Hematopoietic multipotent progenitor cell treated with erythropoietin and hydrocortisone succinate and interleukin-3 and kit ligand, for 6 days (in vitro differentiated cells): Measurements from ENCODE around the gene RBPMS2.

Experiments used
- DNase-seq: peaks from one replicate; pipeline ENCODE4 v3.0.0-alpha.2; 2015

Gene RBPMS2

DNA sequence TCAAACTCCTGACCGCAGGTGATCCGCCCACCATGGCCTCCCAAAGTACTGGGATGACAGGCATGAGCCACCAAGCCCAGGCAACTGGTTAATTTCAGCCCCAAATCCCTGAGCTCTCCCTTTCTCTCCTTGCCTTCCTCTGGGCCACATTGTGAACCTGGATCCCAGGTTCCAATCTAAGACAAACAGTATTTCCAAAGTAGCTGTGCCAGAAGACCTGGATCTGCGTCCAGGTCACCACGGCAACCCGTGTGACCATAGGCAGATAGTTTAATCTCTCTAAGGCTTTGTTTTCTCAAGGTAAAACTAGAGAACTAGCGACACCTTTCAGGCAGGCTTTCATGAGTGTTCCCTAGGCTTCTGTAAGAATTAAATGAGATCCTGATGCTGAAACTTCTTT lies 5.9 kb upstream of the RBPMS2 start:
- no peak for DNase-seq

DNA sequence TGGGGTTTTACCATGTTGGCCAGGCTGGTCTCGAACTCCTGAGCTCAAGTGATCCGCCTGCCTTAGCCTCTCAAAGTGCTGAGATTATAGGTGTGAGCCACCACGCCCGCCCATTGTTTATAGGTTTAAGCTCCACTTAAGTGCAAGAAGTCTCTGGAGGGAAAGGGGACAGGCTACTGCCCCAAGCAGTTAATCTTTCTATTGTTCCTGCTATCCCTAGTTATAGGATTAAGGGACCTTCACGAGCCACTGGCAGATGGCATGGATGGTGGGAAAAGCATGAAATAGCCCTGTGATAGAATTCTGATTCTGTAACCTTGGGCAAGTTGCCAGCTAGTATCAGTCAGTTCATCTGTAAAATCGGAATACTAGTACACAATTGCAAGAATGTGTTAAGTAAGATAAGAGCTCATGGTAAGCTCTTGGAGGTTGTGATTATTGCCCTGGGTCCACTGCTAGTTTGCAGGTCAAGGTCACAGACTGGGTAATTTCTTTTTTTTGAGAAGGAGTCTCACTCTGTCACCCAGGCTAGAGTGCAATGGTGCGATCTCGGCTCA lies 5.3 kb upstream of the RBPMS2 start:
- DNase-seq, result peak; percentile 40

DNA sequence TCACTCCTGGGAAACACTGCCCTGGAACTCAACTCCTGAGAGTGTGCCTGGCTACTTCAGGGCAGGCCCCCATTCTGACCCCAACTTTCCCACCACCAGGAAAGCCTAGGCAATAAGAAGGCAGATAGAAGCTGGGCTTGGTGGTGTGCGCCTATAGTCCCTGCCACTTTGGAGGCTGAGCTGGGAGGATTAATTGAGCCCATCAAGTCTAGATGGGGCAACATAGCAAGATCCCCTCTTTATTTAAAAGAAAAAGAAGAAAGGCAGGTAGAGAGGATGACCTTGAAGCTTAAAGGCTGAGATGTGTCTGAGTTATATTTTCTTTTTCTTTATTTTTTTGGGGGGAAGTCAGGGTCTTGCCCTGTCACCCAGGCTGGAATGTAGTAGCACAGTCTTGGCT lies 4.2 kb upstream of the RBPMS2 start:
- DNase-seq, result no peak

DNA sequence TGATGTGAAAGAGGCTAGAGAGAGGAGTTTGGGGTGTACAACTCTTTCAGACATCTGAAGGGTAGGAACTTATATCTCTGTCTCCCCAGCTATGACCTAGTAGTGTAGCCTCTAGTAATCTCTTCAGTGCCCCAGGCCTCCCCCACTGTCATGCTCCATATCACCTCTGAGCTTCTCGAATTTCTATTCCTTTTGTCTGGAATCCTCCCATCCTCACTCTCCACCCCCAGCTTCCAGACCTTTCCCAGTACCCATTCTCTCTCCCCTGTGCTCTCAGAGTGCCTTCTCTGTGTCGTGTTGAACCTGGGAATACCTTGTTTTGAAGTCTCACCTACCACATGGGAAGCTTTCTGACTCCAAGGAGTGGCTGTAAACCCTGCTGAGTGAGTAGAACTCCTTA lies 3.6 kb upstream of the RBPMS2 start:
- no peak for DNase-seq

DNA sequence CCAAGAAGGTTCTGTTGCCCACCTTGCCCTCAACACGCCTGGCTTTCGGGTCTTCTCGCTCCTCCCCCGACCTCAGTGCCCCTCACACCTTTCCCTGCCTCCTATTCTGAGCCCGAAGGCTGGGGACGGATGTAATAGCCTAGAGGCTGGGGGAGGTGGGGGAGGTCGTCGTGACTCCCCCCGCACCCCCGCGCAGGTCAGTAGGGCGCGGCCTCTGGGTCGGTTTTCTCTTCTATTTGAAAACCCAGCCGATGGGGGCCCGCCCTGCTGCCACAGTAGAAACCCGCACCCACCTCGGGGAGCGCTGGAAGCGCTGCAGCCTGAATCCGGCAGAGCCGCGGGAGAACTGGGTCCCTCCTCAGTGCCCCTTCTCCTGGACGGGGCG lies 1.0 kb upstream of the RBPMS2 start:
- DNase-seq, result no peak

DNA sequence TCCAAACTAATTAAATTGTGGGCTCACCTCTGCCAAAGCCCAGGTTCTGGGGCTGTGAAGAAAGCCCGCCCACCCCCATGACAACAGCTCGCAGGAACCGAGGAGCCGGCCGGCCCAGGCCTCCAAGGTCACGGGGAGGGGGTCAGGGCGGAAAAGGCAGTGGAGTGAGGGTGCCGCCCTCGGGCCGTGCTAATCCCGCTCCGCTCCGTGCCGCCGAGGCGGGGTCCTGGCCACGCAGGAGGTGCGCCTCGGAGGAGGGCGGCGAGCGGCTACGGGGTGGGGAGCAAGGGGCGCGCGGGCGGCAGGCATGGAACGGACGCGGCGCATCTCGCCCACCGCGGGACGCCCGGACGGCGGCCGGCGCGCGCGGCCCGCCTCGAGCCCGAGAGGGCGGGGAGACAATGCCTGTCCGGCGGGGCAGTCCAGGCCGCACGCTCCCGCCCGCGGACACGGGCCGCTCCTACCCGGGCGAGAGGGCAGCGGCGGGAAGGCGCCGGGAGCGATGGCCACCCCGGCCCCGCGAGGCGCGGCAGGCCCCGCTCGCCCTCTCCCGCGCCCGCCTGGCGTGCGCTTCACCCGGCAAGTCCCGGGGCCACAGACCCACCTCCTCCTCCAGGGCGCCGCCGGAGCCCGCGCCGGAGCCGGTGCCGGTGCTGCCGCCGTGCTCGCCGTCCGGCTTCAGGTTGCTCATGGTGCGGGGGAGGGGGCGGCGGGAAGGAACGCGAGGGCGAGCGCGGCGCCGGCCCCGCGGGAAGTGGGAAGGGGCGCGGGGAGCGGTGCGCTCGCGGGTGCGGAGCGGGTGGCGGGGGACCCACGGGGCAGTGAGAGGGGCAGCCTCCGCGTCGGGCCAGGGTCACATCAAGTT lies 528 bp downstream of the RBPMS2 start:
- no peak for DNase-seq

DNA sequence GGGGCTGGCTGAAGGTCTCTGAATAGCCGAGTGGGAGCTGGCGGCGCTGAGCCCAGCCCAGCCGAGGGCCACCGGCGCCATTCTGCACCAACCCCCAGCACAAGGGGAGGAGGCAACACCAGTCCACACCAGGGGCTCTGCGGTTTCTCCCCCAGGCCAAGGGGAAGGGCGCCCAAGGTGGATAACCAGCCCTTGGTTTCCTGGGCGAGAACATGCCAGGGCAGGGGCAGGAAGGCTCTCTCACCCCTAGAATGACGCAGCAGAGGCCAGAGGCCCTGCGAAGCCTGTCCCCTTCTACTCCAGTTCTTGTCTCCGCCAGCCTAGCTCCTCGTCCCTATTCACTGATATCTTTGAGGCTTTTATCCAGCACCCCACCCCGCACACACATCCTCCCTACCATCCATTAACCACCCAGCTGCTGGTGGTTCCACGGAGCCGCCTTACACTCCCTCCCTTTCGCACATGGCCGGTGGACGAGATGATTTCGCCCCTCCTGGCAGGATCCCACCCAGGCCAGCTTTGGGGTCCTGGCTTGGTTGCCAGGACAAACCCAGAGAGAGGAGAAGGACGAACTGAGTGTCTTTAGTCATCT lies 1.3 kb downstream of the RBPMS2 start:
- peak; percentile 68 for DNase-seq

DNA sequence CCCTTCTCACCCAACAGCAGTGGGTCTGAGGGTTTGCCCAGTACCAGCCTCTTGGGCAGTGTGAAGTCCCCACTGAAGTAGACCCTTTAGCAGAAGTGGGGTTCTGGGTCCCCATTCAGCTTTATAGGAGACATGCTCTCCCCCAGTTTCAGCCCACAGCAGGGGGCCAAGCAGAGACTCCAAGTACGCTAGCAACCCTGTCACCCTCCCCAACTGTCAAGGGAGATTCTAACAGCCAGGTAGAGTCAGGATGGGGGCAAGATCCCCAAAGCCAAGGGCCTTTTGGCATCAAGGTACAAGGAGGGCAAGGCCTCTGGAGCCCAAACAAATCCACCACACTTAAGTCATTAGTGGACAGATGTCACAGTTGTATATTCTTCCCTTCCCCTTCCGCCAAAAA lies 1.8 kb downstream of the RBPMS2 start:
- DNase-seq, result no peak

DNA sequence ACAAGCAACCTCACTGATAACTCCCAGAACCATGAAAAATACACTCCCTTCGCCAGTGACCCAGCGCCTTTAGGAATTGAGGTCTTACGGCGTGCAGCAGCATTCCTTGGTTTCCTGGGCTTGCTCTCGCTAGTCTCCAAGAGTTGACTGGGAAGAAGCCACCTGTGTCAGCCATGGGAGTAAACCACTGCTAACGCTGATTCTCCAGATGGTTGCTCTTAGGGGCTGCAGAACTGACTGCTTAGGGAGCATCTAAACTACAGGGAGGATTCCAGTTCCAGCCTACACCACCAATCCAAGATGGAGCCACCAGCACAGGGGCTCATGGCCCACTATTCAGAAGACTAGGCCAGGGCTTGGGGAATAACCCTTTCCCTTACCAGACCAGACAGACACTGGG lies 2.4 kb downstream of the RBPMS2 start:
- no peak for DNase-seq

DNA sequence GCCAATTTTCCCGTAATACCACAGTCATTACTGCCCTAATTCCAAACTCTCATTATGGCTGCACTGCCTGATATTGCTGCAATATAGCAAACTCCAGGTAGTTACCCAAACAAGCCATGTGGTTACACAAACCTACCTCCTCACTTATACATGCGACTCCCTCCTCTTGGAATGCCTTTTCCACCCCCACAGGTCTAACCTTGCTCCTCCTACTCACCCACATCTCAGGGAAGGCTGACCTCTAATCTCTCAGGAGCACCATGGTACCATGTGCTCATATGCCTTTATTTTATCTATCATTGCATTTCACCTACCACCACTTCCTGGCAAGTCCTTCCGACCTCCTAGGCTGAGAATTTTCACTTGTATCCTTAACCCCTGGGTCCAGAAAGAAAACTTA lies 2.9 kb downstream of the RBPMS2 start:
- peak; percentile 26 for DNase-seq

DNA sequence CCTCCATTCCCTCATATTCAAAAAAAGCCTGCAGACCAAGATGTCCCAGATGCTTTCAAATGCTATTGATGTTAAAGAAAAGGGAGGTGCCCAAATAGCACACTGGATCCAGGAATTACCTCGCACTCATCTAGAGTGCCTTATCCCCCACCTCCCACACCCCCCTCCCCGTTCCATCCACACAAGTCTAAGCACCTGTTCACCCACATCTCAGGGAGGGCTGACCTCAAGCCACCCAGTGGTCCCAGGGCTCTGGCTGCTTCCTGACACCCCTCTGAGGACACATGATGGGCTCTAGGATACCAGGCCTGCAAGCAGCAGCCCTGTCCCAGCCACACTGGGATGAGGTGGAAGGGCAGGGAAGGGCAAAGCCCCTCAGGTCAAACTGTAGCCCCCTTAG lies 4.8 kb downstream of the RBPMS2 start:
- DNase-seq, result no peak

DNA sequence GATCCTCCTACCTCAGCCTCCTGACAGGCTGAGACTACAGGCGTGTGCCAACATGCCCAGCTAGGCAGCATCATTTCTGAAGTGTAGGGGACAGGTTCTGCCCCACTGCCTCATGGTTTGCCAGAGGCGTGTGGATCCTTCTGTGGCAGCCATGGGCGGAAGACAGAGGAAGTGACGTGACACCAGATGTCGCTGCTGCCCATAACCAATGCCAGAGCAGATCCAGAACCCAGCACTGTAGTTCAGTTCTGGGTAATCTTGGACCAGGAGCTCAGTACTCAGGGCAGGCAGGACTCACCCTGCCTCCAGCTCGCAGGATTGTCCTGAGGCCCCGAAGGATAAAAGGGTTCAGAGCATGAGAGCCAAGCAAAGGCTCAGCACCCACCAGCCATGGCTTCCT lies 8.2 kb downstream of the RBPMS2 start:
- peak; percentile 34 for DNase-seq

DNA sequence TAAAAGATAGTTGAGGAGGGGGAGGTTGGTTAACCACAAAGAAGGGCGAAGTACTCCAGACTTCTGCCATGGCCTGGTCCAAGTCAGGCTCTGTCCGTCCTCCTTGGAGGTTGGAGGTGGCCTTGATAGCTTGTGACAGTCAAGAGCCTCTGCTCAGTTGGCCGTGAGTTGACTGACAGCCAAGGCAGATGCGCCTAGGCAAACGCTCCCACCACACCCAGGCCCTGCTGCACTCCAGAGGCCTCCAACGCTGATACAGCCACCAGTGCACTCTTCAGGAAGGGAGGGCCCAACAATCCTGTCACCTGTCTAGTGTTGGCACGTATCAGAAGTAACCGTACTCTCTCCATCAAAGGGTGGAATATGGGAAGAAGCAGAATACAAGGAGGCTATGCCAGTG lies 9.3 kb downstream of the RBPMS2 start:
- peak; percentile 73 for DNase-seq

DNA sequence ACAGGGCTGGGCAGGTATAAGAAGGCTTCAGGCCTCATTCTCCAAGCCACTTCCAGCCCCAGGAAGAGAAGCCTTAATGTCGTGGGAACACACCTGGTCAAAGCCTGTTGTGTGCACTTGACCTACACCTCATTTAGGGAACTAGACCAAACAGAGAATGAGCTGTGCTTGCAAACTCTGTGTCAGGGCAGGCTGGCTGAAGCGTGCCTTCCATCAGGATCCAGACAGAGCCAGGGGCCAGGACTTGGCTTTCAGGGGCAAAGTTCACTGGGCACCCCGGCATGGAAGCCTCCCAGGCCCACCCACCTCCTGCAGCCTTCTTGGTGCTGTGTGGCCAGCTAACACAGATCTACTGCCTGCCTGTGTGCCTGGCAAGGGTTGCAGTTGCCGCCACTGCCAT lies 11.5 kb downstream of the RBPMS2 start:
- no peak for DNase-seq

DNA sequence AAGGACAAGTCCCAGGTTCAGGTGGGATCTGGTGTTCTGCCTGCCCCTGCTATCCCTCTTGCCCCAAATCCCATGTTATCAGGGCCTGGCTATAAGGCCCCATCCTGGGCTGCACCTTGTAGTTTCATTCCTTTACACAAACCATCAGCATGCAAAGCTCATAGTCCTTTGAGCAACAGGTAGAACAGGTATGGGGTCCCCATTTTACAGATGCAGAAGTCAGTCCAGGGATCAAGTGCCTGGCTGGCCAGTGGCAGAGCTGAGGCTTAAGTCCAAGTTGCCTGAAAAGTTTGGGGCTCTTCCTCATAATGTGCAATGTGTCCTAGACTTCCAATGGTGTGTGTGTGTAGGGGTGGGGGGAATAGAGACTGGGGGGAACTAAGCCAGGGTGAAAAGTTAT lies 11.9 kb downstream of the RBPMS2 start:
- DNase-seq, result no peak

DNA sequence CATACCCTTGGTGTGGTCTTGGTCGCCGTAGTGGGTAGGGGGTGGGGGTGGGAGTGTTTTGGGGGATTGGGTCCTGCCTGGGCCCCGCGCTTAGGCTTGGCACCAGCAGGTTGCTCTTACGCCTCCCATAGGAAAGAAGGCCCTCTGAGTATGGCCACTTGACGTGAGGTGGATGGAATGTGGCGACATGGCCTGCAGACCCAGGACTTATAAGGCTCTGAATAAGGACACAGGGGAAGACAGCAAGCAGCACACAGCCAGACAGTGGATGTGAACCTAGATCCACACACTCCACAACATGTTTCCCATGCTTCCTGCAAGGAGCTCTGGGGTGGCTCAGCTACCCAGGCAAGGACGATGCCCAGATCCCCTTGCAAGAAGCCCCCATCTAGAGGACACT lies 12.4 kb downstream of the RBPMS2 start:
- no peak for DNase-seq

DNA sequence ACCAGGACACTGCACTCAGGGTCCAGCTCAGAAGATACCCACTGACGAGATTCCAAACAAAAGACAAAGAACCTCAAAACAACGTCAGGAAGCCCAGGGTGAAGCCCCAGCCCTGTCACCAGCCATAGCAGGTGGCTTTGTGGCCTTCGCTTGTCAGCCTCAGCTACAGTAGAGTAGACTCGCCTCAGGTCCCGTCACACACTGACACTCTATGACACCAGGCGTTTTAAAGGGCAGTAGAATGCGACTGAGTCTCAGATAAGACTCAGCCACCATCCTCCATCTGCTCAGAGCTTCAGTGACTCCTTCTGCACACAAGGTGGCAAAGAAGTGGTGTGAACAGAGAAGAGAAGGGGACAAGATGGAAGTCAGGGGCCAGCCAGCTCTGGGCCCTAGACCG lies 12.8 kb downstream of the RBPMS2 start:
- no peak for DNase-seq

DNA sequence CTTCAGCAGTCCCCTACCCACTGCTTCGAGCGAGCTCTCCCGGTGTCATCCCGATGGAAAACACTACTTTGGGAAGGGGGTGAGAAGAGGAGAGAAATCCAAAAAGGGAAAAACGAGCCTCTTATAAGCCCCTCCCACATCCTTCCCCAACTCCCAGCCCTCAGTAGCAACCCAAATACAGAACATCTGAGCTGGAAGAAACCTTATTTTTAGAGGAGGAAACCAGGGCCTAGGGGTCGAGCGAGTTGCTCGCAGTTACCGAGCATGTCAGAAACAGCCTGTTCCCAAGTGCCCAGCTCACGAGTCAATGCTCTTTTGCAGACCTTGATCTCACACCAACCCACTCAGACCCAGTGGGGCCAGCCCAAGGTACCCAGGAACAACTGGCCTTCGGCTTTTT lies 14.2 kb downstream of the RBPMS2 start:
- DNase-seq, result no peak

DNA sequence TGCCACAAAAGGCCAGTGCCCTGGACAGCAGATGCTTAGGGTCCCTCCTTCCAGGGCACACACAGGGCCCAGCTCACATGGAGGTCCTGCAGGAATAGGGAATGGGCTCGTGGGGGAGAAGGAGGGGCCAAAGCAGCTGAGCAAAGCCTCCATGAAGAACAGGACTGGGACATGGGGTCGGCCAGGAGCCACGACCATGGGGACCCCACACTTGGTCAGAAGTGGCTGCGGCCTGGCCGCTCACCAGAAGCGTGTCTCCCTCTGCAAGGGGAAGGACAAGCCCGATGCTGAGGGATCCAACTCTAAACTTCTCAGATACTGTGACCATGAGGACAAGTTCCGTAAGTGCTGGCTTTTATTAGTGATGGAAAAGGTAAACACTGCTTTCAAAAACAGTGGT lies 15.3 kb downstream of the RBPMS2 start:
- DNase-seq, result no peak

DNA sequence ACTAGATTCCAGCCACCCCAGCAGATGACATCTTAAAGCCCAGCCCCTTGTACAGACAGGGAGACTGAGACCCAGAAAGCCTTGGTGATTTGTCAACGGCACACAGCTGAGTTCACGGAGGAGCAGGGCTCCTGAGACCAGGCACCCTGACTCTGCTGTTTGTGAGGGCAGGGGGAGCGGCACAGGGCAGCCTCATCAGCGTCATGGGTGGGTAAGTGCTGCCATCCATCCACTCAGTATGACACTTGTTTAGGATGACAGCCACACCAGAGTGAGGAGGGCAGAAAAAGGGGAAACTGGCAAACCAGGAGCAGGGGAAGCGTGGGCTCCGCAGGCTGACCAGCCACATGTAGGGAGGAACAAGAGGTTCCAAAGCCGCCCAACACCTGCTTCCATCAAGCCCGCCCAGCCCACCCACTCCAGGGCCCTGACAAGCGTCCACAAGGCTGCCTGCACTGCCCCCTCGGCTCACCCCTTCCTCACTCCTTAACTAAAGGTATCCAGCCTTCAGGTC lies 19.9 kb downstream of the RBPMS2 start:
- DNase-seq, result no peak

DNA sequence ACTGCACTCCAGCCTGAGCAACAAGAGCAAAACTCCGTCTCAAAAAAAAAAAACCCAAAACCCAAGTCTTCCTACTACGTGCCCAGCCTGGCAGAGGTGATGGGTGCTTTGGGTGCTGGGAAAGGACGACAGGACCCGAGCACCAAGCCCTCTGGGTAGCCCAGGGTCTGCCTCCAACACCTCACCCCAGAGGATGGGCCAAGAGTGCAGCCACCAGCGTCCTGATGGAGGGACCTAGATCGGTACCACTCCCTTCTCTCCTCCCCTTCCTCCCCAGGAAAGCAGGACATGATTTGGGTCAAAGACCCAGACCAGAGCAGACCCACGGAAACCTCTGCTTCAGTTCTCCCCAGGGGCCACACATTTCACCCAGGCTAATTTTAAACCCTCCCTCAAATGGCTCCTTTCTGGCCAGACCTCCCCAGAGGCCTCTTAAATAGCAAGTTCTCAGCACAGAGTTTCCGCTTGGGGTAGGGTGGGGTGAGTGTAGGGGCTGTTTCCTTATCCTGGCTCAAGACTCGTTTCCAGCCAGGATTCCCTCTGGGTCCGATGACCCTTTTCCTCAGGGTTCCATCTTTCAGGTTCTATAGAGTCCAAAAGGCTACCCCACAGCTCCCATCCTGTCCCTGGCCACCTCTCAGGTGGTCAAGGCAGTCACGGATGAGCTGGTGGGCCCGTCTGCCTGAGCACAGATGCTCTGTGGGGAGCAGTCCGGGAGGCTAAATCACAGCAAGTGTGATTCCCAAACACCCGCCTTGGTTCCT lies 20.5 kb downstream of the RBPMS2 start:
- no peak for DNase-seq

DNA sequence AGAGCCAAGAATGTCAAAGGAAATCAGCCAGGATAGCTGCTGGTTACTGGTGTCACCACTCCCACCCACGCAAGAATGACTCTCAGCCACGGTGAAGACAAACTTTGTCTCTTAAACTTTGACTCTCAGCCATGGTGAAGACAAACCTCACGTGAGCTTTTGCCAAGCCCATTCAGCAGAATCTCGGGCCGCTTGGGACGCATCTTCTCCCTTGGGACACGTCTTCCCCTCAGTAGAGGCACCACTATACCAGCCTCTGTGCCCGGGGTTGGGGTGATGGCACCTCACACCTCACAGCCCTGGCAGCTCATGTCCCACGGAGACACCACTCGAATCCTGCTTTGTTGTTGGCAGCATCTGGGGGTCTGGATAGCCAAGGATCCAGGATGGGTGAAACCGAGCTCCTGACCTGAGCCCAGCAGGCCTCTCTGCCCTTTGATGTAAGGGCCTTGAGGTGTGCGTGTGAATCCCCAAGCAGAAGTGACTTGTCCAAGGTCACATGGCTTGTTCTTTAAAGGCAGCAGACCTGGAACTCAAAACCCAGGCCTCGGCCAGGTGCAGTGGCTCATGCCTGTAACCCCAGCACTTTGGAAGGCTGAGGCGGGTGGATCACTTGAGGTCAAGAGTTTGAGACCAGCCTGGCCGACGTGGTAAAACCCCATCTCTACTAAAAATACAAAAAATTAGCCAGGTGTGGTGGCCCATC lies 21.8 kb downstream of the RBPMS2 start:
- no peak for DNase-seq

DNA sequence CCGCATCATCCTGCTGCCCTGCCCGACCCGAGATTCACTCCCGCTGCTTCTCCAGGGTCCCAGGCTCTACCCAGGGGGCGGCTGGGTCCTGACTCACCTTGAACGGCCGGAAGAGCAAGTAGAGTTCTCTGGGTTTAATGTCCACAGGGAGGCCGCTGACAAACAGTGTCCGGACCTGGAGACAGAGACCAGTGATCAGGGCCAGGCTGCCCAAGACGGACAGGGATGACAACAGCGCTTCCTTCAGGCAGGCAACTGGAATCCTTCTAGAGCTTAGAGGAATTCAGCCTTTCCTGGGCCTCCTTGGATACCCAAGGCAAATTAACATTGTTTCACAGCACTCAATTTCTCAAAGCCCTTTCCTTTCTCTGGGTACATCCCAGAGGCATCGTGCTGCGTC lies 23.9 kb downstream of the RBPMS2 start:
- DNase-seq, result no peak
